Activated naive CD4-positive, alpha-beta T cell treated with anti-CD3 and anti-CD28 coated beads, Interleukin-2, amount 50 U/mL, for 24 hours (primary cell): ENCODE data around the gene GPHB5.
"Not testable (repeated sequence)": the region's sequence is repeated elsewhere in the genome, so short reads cannot be mapped to it uniquely, and the experiment has no call there.

Experiments
- H3K27ac Mint-ChIP-seq: one replicate; pipeline ENCODE4 v1.8.0; 2021; ENCODE audit warnings: mild to moderate bottlenecking, mixed read lengths
- H3K27me3 Mint-ChIP-seq: one replicate; pipeline ENCODE4 v1.8.0; 2021; ENCODE audit warnings: mixed read lengths
- H3K36me3 Mint-ChIP-seq: one replicate; pipeline ENCODE4 v1.8.0; 2021; ENCODE audit warnings: mixed read lengths
- H3K4me1 Mint-ChIP-seq: one replicate; pipeline ENCODE4 v1.8.0; 2021; ENCODE audit warnings: mixed read lengths
- H3K4me3 Mint-ChIP-seq: one replicate; pipeline ENCODE4 v1.8.0; 2021; ENCODE audit warnings: mild to moderate bottlenecking, mixed read lengths
- H3K9me3 Mint-ChIP-seq: one replicate; pipeline ENCODE4 v1.8.0; 2021; ENCODE audit warnings: mixed read lengths

Gene GPHB5, protein sequence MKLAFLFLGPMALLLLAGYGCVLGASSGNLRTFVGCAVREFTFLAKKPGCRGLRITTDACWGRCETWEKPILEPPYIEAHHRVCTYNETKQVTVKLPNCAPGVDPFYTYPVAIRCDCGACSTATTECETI

DNA sequence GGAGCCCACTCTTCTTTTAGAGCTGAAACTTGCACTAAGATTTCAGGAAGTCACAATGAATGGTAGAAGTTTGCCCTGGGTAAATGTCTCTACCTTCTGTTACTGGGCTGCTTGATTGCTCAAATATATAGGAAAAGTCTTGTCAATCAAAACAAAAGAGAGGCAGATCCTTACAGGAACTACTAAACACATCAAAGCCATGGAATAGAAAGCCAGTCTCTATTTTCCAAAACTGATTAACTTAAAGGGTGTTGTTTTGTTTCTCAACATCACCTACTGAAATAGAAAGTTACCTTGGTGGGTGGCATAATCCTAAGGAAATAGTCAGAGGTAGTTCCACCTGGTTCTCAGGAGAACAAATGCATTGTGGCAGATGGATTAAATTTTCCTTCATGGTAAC, at the start of gene GPHB5:
TSS of gene GPHB5 (minus strand) at position 101 of the 400 bp plus-strand sequence. CDS start 1,086 bp downstream, outside the sequence.
- no peak within 1 kb of the TSS for H3K27ac Mint-ChIP-seq
- no peak within 1 kb of the TSS for H3K4me3 Mint-ChIP-seq
- no peaks in the 10 kb centered on the region for H3K4me1 Mint-ChIP-seq
- no peaks in the 10 kb centered on the region for H3K9me3 Mint-ChIP-seq
- H3K27me3 Mint-ChIP-seq = peaks cover 10% of the 10 kb centered on the region
- no peaks in the 10 kb centered on the region for H3K36me3 Mint-ChIP-seq

DNA sequence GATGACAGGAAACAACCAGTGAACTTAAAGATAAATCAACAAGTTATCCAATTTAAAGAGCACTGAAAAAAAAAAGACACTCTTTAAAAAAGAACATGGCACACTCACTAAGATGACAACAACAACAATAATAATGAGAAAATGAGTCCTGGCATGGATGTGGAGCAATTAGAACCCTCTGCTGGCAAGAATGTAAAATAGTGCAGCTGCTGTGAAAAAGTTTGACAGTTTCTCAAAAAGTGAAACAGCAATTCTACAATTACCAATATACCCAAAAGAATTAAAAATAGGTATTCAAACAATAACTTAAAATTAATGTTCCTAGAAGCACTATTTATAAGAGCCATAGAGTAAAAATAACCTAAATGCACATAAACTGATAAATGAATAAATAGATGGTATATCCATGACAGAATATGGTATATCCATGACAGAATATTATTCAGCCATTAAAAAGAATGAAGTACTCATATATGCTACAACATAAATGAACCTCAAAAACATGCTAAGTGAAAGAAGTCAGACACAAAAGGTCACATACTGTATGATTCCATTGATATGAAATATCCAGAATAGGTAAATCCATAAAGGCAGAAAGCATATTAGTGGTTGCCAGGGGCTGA, 49.1 kb upstream of the GPHB5 start:
- H3K36me3 Mint-ChIP-seq = peaks cover 26% of the 10 kb centered on the region
- no peaks in the 10 kb centered on the region for H3K4me1 Mint-ChIP-seq
- peaks cover 16% of the 10 kb centered on the region for H3K9me3 Mint-ChIP-seq
- no peak overlapping the region for H3K27ac Mint-ChIP-seq
- H3K4me3 Mint-ChIP-seq = no peak overlapping the region
- no peaks in the 10 kb centered on the region for H3K27me3 Mint-ChIP-seq

- Mint-ChIP-seq H3K4me3 (no peak overlapping the region), H3K4me1 (no peaks in the 10 kb centered on the region), H3K27ac (no peak overlapping the region), H3K27me3 (peaks cover 4% of the 10 kb centered on the region), H3K9me3 (peaks cover 16% of the 10 kb centered on the region), H3K36me3 (peaks cover 10% of the 10 kb centered on the region)
Observed at GRCh38 chr14:63362389-63362819, 43.7 kb upstream of the GPHB5 start.

- Mint-ChIP-seq H3K4me3 (no peak overlapping the region), H3K36me3 (peaks cover 10% of the 10 kb centered on the region), H3K27ac (no peak overlapping the region), H3K4me1 (no peaks in the 10 kb centered on the region), H3K27me3 (peaks cover 5% of the 10 kb centered on the region), H3K9me3 (peaks cover 16% of the 10 kb centered on the region)
Observed at GRCh38 chr14:63361790-63362189, 43.1 kb upstream of the GPHB5 start.

DNA sequence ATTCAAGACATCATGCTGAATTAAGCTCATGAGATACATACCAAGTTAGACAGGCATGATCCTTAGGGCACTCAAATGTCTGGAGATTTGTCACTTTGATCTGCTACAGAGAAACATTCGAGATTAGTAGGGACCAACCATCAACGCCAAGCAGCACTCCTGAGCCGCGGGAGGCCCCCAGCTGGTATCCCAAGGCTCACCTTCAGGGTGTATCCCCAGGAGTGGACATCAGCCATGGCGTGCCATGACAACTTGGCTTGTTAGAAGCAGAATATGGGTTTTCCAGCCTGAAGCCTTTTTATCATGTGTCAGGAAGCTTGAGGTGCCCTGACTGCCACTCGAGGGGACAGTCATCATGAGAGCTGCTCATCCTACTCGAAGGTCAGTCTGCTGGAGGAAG, 39.1 kb upstream of the GPHB5 start:
- Mint-ChIP-seq H3K9me3 (no peaks in the 10 kb centered on the region), H3K4me3 (no peak overlapping the region), H3K27me3 (peaks cover 8% of the 10 kb centered on the region), H3K4me1 (no peaks in the 10 kb centered on the region), H3K36me3 (peaks cover 5% of the 10 kb centered on the region), H3K27ac (no peak overlapping the region)

GRCh38 chr14:63345826-63346225, 27.1 kb upstream of the GPHB5 start:
- H3K27me3 Mint-ChIP-seq = peaks cover 16% of the 10 kb centered on the region

GRCh38 chr14:63344336-63344735, 25.6 kb upstream of the GPHB5 start:
- Mint-ChIP-seq H3K27me3 (peaks cover 22% of the 10 kb centered on the region), H3K9me3 (no peaks in the 10 kb centered on the region), H3K4me1 (no peaks in the 10 kb centered on the region), H3K36me3 (no peaks in the 10 kb centered on the region), H3K27ac (no peak overlapping the region), H3K4me3 (no peak overlapping the region)

More at GRCh38 chr14:63345826-63346225, 27.1 kb upstream of the GPHB5 start:
- no peak overlapping the region for H3K4me3 Mint-ChIP-seq
- H3K27ac Mint-ChIP-seq = no peak overlapping the region
- no peaks in the 10 kb centered on the region for H3K9me3 Mint-ChIP-seq
- H3K36me3 Mint-ChIP-seq = no peaks in the 10 kb centered on the region
- no peaks in the 10 kb centered on the region for H3K4me1 Mint-ChIP-seq

DNA sequence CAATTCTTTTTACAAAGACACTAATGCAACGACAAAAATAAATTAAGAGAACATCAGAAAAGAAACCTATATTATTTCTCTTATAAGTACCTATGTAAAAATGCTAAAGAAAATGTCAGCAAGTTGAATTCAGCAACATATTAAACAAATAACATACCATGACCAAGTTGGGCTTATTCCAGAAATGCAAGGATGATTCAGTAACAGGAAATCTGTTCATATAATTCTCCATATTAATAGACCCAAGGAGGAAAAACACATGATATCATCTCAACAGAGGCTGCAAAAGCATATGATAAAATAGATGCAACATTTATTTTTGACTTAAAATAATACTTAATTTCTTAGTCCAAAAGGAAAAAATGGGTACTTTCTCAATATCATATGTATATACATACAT, 25.1 kb upstream of the GPHB5 start:
- H3K36me3 Mint-ChIP-seq = no peaks in the 10 kb centered on the region
- H3K9me3 Mint-ChIP-seq = no peaks in the 10 kb centered on the region
- H3K4me1 Mint-ChIP-seq = no peaks in the 10 kb centered on the region
- H3K4me3 Mint-ChIP-seq = no peak overlapping the region
- no peak overlapping the region for H3K27ac Mint-ChIP-seq
- peaks cover 23% of the 10 kb centered on the region for H3K27me3 Mint-ChIP-seq

- Mint-ChIP-seq H3K27me3 (peaks cover 27% of the 10 kb centered on the region), H3K4me3 (no peak overlapping the region), H3K9me3 (peaks cover 3% of the 10 kb centered on the region), H3K4me1 (no peaks in the 10 kb centered on the region), H3K27ac (no peak overlapping the region), H3K36me3 (no peaks in the 10 kb centered on the region)
Observed at GRCh38 chr14:63342371-63342770, 23.6 kb upstream of the GPHB5 start.

- Mint-ChIP-seq H3K27me3 (peaks cover 13% of the 10 kb centered on the region), H3K4me1 (no peaks in the 10 kb centered on the region), H3K27ac (no peak overlapping the region), H3K9me3 (no peaks in the 10 kb centered on the region), H3K4me3 (no peak overlapping the region), H3K36me3 (no peaks in the 10 kb centered on the region)
Observed at GRCh38 chr14:63328787-63329737, 10.3 kb upstream of the GPHB5 start.

GRCh38 chr14:63326840-63327239, 8.1 kb upstream of the GPHB5 start:
- Mint-ChIP-seq H3K4me3 (no peak overlapping the region), H3K27me3 (peaks cover 7% of the 10 kb centered on the region), H3K27ac (no peak overlapping the region), H3K4me1 (no peaks in the 10 kb centered on the region), H3K36me3 (no peaks in the 10 kb centered on the region), H3K9me3 (no peaks in the 10 kb centered on the region)

DNA sequence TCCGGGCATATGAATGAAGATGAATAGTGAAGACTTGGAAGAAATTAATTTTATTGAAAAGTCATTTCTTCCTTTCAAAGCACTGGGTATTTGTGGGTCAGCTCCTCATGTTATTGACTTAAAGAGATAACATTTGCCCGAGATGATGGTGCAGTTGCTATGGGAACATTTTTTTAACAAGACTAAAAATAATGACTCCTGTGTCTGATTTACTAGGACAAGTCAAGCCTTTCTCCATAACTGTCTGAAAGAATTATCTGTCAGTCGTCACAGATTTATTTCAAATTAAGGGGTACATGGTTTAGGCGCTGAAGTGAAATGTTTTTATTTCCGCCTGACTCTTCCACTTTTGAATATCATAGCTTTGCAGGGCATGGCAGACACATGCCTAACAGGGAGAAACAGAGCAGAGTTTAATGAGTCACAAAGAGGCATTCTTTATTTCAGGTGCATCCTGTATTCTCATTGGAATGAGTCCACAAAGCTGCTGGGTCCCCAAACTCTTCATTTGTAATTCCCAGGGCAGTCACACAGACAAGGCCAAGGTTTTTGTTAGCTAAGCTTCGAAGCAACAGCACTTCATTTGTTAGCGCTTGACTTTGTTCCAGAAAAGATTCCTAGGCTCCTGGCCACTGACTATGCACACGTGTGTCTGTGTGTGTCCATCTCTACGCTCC, 4.3 kb upstream of the GPHB5 start:
- H3K27me3 Mint-ChIP-seq = peaks cover 3% of the 10 kb centered on the region
- H3K4me1 Mint-ChIP-seq = no peaks in the 10 kb centered on the region
- H3K9me3 Mint-ChIP-seq = no peaks in the 10 kb centered on the region
- no peak overlapping the region for H3K27ac Mint-ChIP-seq
- H3K36me3 Mint-ChIP-seq = no peaks in the 10 kb centered on the region
- no peak overlapping the region for H3K4me3 Mint-ChIP-seq

DNA sequence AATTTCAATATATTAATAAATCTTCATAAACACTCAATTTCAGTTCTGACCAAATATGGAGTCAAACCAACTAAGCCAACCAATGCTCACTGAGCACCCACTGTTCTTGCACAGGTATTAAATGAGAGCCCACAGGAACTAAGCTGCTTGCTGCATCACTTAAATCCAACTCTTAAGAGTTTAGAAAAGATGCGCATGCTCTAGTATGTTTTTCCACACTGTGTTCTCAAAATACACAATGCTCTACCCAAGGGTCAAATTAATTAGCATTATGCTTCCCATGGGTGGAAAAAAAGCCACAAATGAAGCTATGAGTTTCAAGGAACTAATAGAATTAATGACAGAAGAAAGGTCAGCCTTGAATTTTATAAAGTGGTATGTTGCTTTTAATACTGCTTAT, 3.7 kb upstream of the GPHB5 start:
- no peaks in the 10 kb centered on the region for H3K4me1 Mint-ChIP-seq
- no peaks in the 10 kb centered on the region for H3K36me3 Mint-ChIP-seq
- peaks cover 3% of the 10 kb centered on the region for H3K27me3 Mint-ChIP-seq
- no peaks in the 10 kb centered on the region for H3K9me3 Mint-ChIP-seq
- H3K4me3 Mint-ChIP-seq = no peak overlapping the region
- no peak overlapping the region for H3K27ac Mint-ChIP-seq

DNA sequence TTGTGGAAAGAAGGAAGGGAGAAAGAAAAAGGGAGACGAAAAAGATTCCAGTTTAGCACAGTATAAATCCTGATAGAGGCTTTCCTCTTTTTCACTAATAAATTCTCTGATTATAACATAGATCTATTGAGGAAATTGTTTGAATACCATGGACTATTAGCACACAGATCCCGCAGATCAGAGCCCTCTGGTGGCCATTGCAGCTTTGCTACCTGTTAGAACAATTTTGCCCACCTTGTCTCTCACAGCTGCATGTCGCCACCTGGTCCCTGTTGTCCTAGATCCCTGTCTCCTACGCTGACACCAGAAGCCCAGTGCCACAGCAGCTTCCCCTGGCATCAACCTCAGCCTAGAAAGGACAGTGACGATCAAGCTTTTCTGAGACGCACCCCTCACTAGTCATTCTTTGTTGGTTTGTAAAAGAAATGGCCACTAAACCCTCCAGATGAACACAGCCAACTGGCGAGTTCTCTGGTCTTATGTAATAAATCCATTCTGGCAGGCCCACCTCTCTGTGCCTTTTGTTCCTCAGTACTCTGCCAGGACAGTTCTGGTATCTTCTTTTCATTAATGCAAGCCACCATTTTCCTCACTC, 9.9 kb downstream of the GPHB5 start:
- H3K36me3 Mint-ChIP-seq = no peaks in the 10 kb centered on the region
- peaks cover 9% of the 10 kb centered on the region for H3K27me3 Mint-ChIP-seq
- H3K4me1 Mint-ChIP-seq = no peaks in the 10 kb centered on the region
- H3K27ac Mint-ChIP-seq = no peak overlapping the region
- no peaks in the 10 kb centered on the region for H3K9me3 Mint-ChIP-seq
- H3K4me3 Mint-ChIP-seq = no peak overlapping the region

DNA sequence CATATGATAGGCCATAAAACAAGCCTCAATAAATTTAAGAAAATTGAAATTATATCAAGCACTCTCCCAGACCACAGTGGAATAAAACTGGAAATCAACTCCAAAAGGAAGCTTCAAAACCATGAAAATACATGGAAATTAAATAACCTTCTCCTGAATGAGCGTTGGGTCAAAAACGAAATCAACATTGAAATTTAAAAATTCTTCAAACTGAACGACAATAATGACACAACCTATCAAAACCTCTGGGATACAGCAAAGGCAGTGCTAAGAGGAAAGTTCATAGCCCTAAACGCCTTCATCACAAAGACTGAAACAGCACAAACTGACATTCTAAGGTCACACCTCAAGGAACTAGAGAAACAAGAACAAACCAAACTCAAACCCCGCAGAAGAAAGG, 14.3 kb downstream of the GPHB5 start:
- not testable (repeated sequence) for H3K4me1 Mint-ChIP-seq, H3K9me3 Mint-ChIP-seq, H3K27ac Mint-ChIP-seq, H3K36me3 Mint-ChIP-seq, H3K4me3 Mint-ChIP-seq
- H3K27me3 Mint-ChIP-seq = peaks cover 11% of the 10 kb centered on the region
